Breast epithelium (tissue), 3 donors: ENCODE results near the gene CCDC9.

Experiments used
- CTCF ChIP-seq, 3 donors: fragments of 450-650 bp; IDR thresholded peaks; one replicate each; pipeline ENCODE4 v1.5.1; 2016 to 2017; ENCODE audit warnings: antibody characterized with exemption in 3 of 3, mild to moderate bottlenecking in 3 of 3, moderate library complexity in 3 of 3
- POLR2A ChIP-seq: fragments of 450-650 bp; IDR thresholded peaks from one replicate; pipeline ENCODE4 v1.6.1; 2016; ENCODE audit warnings: antibody characterized with exemption, mild to moderate bottlenecking, moderate library complexity
- POLR2AphosphoS5 ChIP-seq, 3 donors: sonication (generic); formaldehyde crosslinking; IDR thresholded peaks; one replicate each; pipeline ENCODE4 v1.6.1; 2017; ENCODE audit warnings: antibody characterized with exemption in 3 of 3

DNA sequence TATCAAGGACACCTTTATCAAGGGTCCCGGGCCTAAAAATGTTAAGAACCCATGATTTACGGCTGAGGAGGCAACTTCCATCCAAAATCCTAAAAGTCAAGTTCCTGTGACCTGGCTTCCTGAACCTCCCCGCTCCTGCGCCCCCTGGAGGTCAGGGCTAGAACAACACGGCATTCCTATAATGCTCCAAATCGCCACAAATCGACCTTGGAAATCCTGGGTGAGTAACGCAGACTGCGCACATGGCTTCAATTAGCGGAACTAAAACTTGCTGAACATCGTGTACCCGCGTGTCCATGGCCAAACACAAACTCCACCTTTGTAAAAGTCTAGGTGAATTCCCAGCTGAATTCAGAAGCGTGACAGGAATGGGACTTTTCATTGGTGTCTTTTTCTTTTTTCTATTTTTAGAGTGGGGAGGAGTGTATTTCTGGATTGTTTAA lies 49.0 kb downstream of the CCDC9 start:
- TF ChIP-seq CTCF (IDR thresholded peaks at IDR 0.05) (peak; percentile 81 to 95 (median 92)), POLR2A (no peak), POLR2AphosphoS5 (IDR thresholded peaks at IDR 0.05) (peak; percentile 25 to 82 (median 48))
